ENCODE measurements around the gene CIAO2A.

GRCh38 chr15:64052925-64053491 lies 40.6 kb downstream of the CIAO2A start:
- TF ChIP-seq CTCF (IDR thresholded peaks at IDR 0.05), result no peak
- no peak for TF ChIP-seq ZFX (IDR thresholded peaks at IDR 0.05; ENCODE audit: borderline replicate concordance)
